GM21447 (cell line): Measurements from ENCODE around the gene PLA2G5.
A peak's percentile ranks its signal among the peaks of the same experiment; 100 is the strongest.
"Not testable (repeated sequence)": the region's sequence is repeated elsewhere in the genome, so short reads cannot be mapped to it uniquely, and the experiment has no call there.

Experiments
- ATAC-seq: cut with Tn5 transposase; IDR thresholded peaks from one replicate; pipeline ENCODE4 v1.9.1; 2021; ENCODE audit not compliant: unreplicated experiment

Gene PLA2G5

GRCh38 chr1:20115479-20115878 is 45.5 kb downstream of the PLA2G5 start:
- no peak for ATAC-seq

- ATAC-seq: no peak
These were observed 45.9 kb downstream of the PLA2G5 start for GRCh38 chr1:20115916-20116315.

- ATAC-seq: no peak
These were observed 47.2 kb downstream of the PLA2G5 start for GRCh38 chr1:20117236-20117635.

GRCh38 chr1:20119347-20119746 is 49.4 kb downstream of the PLA2G5 start, which contains the start of gene PLA2G2D:
Gene PLA2G2D, minus strand, starts transcription at chr1:20119536. Its CDS starts 38 bp downstream, at chr1:20119498.
- ATAC-seq: no peak

- no peak for ATAC-seq
These were observed 50.8 kb downstream of the PLA2G5 start for GRCh38 chr1:20120796-20121195.

GRCh38 chr1:20123722-20124455 is 53.9 kb downstream of the PLA2G5 start:
- ATAC-seq: no peak

- ATAC-seq: no peak
These were observed 54.6 kb downstream of the PLA2G5 start for GRCh38 chr1:20124456-20125057.

- no peak for ATAC-seq
These were observed 55.1 kb downstream of the PLA2G5 start for GRCh38 chr1:20125100-20125499.

- ATAC-seq: peak; percentile 57
These were observed 56.2 kb downstream of the PLA2G5 start for GRCh38 chr1:20126041-20126805.

- ATAC-seq: no peak
These were observed 56.9 kb downstream of the PLA2G5 start for GRCh38 chr1:20126806-20127440.

- ATAC-seq: not testable (repeated sequence)
These were observed 60.5 kb downstream of the PLA2G5 start for GRCh38 chr1:20130518-20130917.

- no peak for ATAC-seq
These were observed 65.0 kb downstream of the PLA2G5 start for GRCh38 chr1:20134995-20135394.

- no peak for ATAC-seq
These were observed 66.3 kb downstream of the PLA2G5 start for GRCh38 chr1:20136249-20136648.

- no peak for ATAC-seq
These were observed 67.1 kb downstream of the PLA2G5 start for GRCh38 chr1:20137055-20137454.

GRCh38 chr1:20137604-20138003 is 67.6 kb downstream of the PLA2G5 start:
- no peak for ATAC-seq

- no peak for ATAC-seq
These were observed 68.4 kb downstream of the PLA2G5 start for GRCh38 chr1:20138346-20138745.

GRCh38 chr1:20138961-20139550 is 69.1 kb downstream of the PLA2G5 start, which contains the start of gene PLA2G2F:
Gene PLA2G2F, plus strand, starts transcription at chr1:20139323. Its CDS starts 105 bp downstream, at chr1:20139428.
- no peak for ATAC-seq

GRCh38 chr1:20139776-20140612 is 70.0 kb downstream of the PLA2G5 start:
- ATAC-seq: no peak

- no peak for ATAC-seq
These were observed 71.0 kb downstream of the PLA2G5 start for GRCh38 chr1:20141001-20141400.

- no peak for ATAC-seq
These were observed 71.5 kb downstream of the PLA2G5 start for GRCh38 chr1:20141466-20141865.
